Activated CD4-positive, alpha-beta T cell treated with anti-CD3 and anti-CD28 coated beads, Interleukin-2, amount 50 U/mL, for 24 hours (primary cell): Measurements from ENCODE around the gene PRG2.
"Not testable (repeated sequence)": the region's sequence is repeated elsewhere in the genome, so short reads cannot be mapped to it uniquely, and the experiment has no call there.

Experiments
- DNase-seq, 2 donors: peaks; one replicate each; pipeline ENCODE4 v3.0.0-alpha.2; 2020; ENCODE audit warnings: low read depth in 1 of 2, low spot score in 1 of 2

PRG2 gene

GRCh38 chr11:57348636-57349313 lies 41.7 kb downstream of the PRG2 start:
- no peak for DNase-seq

DNA sequence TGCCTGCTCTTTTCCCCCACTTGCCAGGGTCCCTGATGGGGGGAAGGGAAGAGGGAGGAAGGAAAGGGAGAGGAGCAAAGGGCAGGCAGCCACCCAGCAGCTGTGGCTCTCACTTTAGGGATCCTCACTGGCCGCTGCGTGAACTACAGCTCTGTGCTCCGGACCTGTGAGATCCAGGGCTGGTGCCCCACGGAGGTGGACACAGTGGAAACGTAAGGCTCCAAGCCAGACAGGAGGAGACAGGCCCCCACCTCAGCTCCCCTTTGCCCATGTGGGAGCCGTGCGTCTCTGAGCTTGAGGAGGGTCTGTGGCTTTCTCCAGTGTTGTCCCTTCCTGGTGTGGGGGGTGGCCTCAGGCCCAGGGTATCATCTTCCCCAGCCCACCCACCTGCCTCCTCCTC lies 42.4 kb downstream of the PRG2 start:
- no peak for DNase-seq

GRCh38 chr11:57347336-57347735 lies 43.1 kb downstream of the PRG2 start:
- DNase-seq: no peak

GRCh38 chr11:57345555-57346211 lies 44.8 kb downstream of the PRG2 start:
- peak; percentile 48 to 69 for DNase-seq

DNA sequence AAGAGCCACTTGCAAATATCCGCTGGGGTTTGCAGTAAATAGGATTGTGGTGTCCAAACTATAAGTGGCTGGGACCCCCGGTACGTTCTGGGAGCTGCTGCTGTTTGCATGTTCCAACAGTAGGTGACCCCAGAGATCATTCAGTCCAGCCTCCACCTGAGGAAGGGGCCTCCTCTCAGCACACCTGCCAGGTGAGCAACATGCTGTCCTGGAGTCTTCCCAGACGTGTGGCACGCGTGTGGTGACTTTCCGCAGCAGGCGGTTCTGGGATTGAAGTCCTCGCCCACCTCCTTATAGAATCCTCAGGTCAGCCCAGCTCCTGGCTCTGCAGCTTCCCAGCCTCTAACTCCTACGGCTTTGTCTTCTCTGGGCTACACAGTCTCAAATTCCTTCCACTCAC lies 45.6 kb downstream of the PRG2 start:
- no peak for DNase-seq

DNA sequence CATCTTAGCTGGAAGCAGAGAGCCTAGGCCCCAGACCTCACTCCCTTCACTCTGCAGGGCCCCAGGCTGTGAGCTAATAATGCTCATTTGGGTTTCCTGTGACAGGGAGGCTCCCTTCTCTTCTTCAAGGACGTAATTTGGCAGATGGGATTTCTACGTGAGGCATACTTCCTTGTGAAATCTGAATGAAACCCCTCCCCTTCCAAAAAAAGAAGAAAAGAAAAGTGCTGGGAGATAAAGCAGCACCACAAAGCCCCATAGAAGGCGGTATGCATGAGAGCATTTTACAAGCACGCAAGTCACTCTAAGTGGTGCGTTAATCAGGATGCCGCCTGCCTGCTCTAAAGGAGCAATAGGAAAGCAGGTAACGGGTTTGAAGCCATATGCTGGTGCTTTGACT lies 46.6 kb downstream of the PRG2 start:
- no peak for DNase-seq

- DNase-seq: no peak
These were observed 47.7 kb downstream of the PRG2 start for GRCh38 chr11:57342702-57343101.

DNA sequence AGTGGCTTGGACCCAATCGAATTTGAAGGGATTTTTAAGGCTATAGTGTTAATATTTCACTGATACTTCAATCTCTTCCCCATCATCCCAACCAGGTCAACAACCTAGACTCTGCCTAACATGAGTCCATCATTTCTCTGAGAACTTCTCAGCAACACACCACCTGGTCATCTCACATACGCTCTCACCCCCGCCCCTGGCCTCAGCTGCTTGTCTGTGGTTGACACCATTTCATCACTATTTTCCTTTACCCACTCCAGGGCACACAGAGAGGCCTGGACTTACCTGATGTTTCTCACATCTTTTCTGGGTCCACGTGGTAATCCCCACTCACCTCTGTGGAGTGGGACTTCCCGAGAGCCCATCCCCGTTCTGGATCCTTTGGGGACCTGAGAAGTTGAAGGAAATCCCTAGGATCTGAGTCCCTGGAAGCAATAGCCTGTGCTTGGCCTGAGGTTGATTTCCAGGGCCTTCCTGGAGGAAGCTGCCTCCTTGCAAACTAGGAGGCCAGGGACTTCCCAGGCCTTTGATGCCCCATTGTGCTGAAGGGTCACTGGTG lies 49.1 kb downstream of the PRG2 start:
- DNase-seq: no peak

GRCh38 chr11:57340039-57340615 lies 50.3 kb downstream of the PRG2 start:
- DNase-seq: no peak

GRCh38 chr11:57339328-57339727 lies 51.1 kb downstream of the PRG2 start:
- no peak for DNase-seq

DNA sequence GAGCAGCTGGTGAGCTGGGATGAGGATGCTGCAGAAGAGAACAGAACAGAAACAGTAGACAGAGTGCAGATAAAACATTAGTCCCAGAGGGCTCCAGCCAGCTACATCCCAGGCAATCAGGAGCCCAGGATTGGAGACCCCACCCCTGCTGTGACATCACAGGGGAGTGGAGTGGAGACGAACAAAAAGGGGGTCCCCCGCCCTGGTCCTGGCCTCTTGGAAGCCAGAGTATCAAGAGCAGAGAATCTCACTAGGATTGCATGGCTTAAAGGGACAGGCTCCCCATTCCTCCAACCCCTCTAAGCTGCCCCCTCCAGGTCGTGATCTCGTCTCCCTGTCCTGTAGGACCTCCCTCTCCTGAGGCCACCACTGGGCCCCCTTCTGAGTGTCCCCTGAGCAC lies 52.3 kb downstream of the PRG2 start, which contains the start of gene P2RX3:
P2RX3 (plus strand) TSS at position 211 of the 400 bp plus-strand sequence. CDS start 199 bp downstream, outside the sequence.
- DNase-seq: no peak

- not testable (repeated sequence) for DNase-seq
These were observed 53.6 kb downstream of the PRG2 start for GRCh38 chr11:57336856-57337255.
